A673 (cell line): ENCODE data around the gene PDCD6IP. TPM values are rescaled to one million over a fixed set of nuclear protein-coding genes. Genes with fewer than 3 reads are reported as not detected.

Source experiments
- BruUV-seq: library from RNA; stranded (reverse); fragments of 400-500 nt; replicated peaks from 2 replicates; lab custom pipeline; 2021; lab: Mats Ljungman, UMichigan
- CTCF ChIA-PET: fragments of 300-600 bp; sonication (Branson Sonifier 250); formaldehyde crosslinking; loops from one replicate; lab custom pipeline; 2022; ENCODE audit warnings: antibody characterized with exemption; lab: Charles Lee
- POLR2A ChIA-PET: fragments of 300-600 bp; sonication (Branson Sonifier 250); formaldehyde crosslinking; loops from one replicate; lab custom pipeline; 2022; ENCODE audit warnings: antibody characterized with exemption; ENCODE audit not compliant: low non-redundant PET; lab: Charles Lee
- DNase-seq: peaks from one replicate; pipeline ENCODE4 v3.0.0-alpha.2; 2015; ENCODE audit warnings: low spot score
- H3K27ac ChIP-seq: fragments of 200-600 bp; sonication (generic); 2 replicates; pipeline ENCODE4 v1.5.1; 2016; ENCODE audit warnings: mixed run types, low read depth, mild to moderate bottlenecking, mixed read lengths, antibody characterized with exemption, low read length; ENCODE audit not compliant: poor library complexity, severe bottlenecking
- H3K27me3 ChIP-seq: fragments of 200-600 bp; sonication (generic); replicated peaks from 2 replicates; pipeline ENCODE4 v1.6.1; 2017; ENCODE audit warnings: mixed run types, low read depth, mild to moderate bottlenecking, mixed read lengths, antibody characterized with exemption, low read length; ENCODE audit not compliant: insufficient read depth, poor library complexity
- H3K36me3 ChIP-seq: fragments of 200-600 bp; sonication (generic); 2 replicates; pipeline ENCODE4 v1.6.1; 2016; ENCODE audit warnings: mixed run types, mild to moderate bottlenecking, mixed read lengths, antibody characterized with exemption, low read length; ENCODE audit not compliant: insufficient read depth, poor library complexity, severe bottlenecking
- H3K4me1 ChIP-seq: fragments of 200-600 bp; sonication (generic); 2 replicates; pipeline ENCODE4 v1.6.1; 2017; ENCODE audit warnings: mixed run types, mild to moderate bottlenecking, mixed read lengths, antibody characterized with exemption, low read length; ENCODE audit not compliant: insufficient read depth, poor library complexity, severe bottlenecking
- H3K4me3 ChIP-seq: fragments of 200-600 bp; sonication (generic); 2 replicates; pipeline ENCODE4 v1.5.1; 2016; ENCODE audit warnings: low read depth, mixed run types, mild to moderate bottlenecking, mixed read lengths, low read length; ENCODE audit not compliant: poor library complexity, severe bottlenecking
- H3K9me3 ChIP-seq: fragments of 200-600 bp; sonication (generic); 2 replicates; pipeline ENCODE4 v1.6.1; 2016; ENCODE audit warnings: mixed run types, low read depth, mild to moderate bottlenecking, mixed read lengths, antibody characterized with exemption, low read length; ENCODE audit not compliant: poor library complexity, severe bottlenecking
- CTCF ChIP-seq: fragments of 300-800, 200-600 bp; sonication (generic); conservative IDR thresholded peaks from 2 replicates; pipeline ENCODE4 v1.5.1; 2017; ENCODE audit warnings: low read depth, mild to moderate bottlenecking, antibody characterized with exemption, low read length, moderate library complexity, mixed read lengths
- EZH2 ChIP-seq: fragments of 200-600 bp; sonication (generic); IDR thresholded peaks from 2 replicates; pipeline ENCODE4 v1.6.1; 2017; ENCODE audit warnings: borderline replicate concordance, low read depth, mild to moderate bottlenecking, mixed read lengths, antibody characterized with exemption, low read length; ENCODE audit not compliant: poor library complexity, severe bottlenecking
- intact Hi-C: fragments of 100-400 bp; cut with micrococcal nuclease; formaldehyde crosslinking; loops from one replicate; pipeline ENCODE4 v1.10.0; 2022; ENCODE audit not compliant: unreplicated experiment
- total RNA-seq: library from RNA; stranded (reverse); gene quantifications from 2 replicates; pipeline ENCODE4 v1.2.3, GENCODE V29; 2021

The PDCD6IP gene
- total RNA-seq, 1 experiment from 2014 or later = 230 TPM

GRCh38 chr3:33799202-33799551 is 747 bp downstream of the PDCD6IP start:
- Histone ChIP-seq H3K27me3 (no peaks in the 10 kb centered on the region), H3K36me3 (peaks cover 11% of the 10 kb centered on the region), H3K4me1 (peaks cover 8% of the 10 kb centered on the region), H3K4me3 (peak overlapping the region; percentile 72), H3K27ac (peak overlapping the region; percentile 80), H3K9me3 (no peaks in the 10 kb centered on the region)
- BruUV-seq = no TSS peak
- ChIA-PET CTCF (interaction anchor here (1.3 kb wide), 1 partner anchor 12 kb away, joined by 10 read pairs; no protein-coding TSS in a partner anchor), POLR2A (interaction anchor here (0.7 kb wide), 1 partner anchor 13 kb away, joined by 3 read pairs; no protein-coding TSS in a partner anchor)
- intact Hi-C loops = no loop called here
- no peak for TF ChIP-seq CTCF
- no peak for TF ChIP-seq EZH2
- no peak for DNase-seq

GRCh38 chr3:33803252-33803651 is 4.8 kb downstream of the PDCD6IP start:
- H3K4me3 ChIP-seq = no peak overlapping the region
- H3K27me3 ChIP-seq = no peaks in the 10 kb centered on the region
- CTCF ChIA-PET = no interaction called here
- DNase-seq = no peak
- intact Hi-C loops = no loop called here
- H3K27ac ChIP-seq = no peak overlapping the region
- H3K4me1 ChIP-seq = no peaks in the 10 kb centered on the region
- no peaks in the 10 kb centered on the region for H3K9me3 ChIP-seq
- POLR2A ChIA-PET = no interaction called here
- H3K36me3 ChIP-seq = peaks cover 11% of the 10 kb centered on the region
- no TSS peak for BruUV-seq
- TF ChIP-seq EZH2 (no peak), CTCF (no peak)

- H3K27ac ChIP-seq = no peak overlapping the region
- no peaks in the 10 kb centered on the region for H3K9me3 ChIP-seq
- no TSS peak for BruUV-seq
- peaks cover 11% of the 10 kb centered on the region for H3K36me3 ChIP-seq
- ChIA-PET CTCF (no interaction called here), POLR2A (no interaction called here)
- no peak overlapping the region for H3K4me3 ChIP-seq
- no peak for DNase-seq
- H3K27me3 ChIP-seq = no peaks in the 10 kb centered on the region
- TF ChIP-seq EZH2 (no peak), CTCF (no peak)
- peaks cover 4% of the 10 kb centered on the region for H3K4me1 ChIP-seq
- intact Hi-C loops = no loop called here
Observed at GRCh38 chr3:33803894-33804526, 5.6 kb downstream of the PDCD6IP start.
